ENCODE data around the gene SUFU.

DNA sequence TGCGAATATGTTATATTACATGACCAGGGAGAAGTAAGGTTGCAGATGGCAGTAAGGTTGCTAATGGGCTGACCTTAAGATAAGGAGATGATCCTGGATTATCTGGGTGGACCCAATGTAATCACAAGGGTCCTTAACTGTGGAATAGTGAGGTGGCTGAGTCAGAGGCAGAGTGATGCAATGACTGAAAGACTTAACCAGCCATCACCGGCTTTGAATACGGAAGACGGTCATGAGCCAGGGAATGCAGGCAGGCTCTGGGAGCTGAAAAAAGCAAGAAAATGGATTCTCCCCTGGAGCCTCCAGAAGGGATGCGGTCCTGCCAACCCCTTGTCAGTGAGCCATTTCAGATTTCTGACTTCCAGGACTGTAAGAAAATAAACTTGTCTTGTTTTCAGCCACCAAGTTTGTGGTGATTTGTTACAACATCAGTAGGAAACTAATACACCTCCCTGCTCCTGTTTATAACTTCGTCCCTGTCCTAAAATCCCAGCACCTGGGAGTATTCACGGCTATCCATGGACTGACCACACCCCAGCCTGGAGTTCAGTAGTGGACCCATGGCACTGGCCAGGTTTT, 47.8 kb upstream of the SUFU start:
- TF ChIP-seq, protein P1, sequence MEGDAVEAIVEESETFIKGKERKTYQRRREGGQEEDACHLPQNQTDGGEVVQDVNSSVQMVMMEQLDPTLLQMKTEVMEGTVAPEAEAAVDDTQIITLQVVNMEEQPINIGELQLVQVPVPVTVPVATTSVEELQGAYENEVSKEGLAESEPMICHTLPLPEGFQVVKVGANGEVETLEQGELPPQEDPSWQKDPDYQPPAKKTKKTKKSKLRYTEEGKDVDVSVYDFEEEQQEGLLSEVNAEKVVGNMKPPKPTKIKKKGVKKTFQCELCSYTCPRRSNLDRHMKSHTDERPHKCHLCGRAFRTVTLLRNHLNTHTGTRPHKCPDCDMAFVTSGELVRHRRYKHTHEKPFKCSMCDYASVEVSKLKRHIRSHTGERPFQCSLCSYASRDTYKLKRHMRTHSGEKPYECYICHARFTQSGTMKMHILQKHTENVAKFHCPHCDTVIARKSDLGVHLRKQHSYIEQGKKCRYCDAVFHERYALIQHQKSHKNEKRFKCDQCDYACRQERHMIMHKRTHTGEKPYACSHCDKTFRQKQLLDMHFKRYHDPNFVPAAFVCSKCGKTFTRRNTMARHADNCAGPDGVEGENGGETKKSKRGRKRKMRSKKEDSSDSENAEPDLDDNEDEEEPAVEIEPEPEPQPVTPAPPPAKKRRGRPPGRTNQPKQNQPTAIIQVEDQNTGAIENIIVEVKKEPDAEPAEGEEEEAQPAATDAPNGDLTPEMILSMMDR (IDR thresholded peaks at IDR 0.05): no peak
- TF ChIP-seq EZH2 (IDR thresholded peaks at IDR 0.05; ENCODE audit: borderline replicate concordance, insufficient read depth, low read depth, low read length, poor library complexity, severe bottlenecking): no peak

Data from B cell (primary cell).